Loucy (cell line): ENCODE results near the gene DNAJB6.

ENCODE experiments used
- CTCF ChIP-seq: fragments of 200-600 bp; sonication (generic); conservative IDR thresholded peaks from 2 replicates; pipeline ENCODE4 v1.5.1; 2014; ENCODE audit warnings: mild to moderate bottlenecking, antibody characterized with exemption, low read length
- EZH2phosphoT487 ChIP-seq: fragments of 200-600 bp; IDR thresholded peaks from 2 replicates; pipeline ENCODE4 v1.6.1; 2018; ENCODE audit warnings: antibody characterized with exemption, mild to moderate bottlenecking, moderate library complexity, borderline replicate concordance

DNA sequence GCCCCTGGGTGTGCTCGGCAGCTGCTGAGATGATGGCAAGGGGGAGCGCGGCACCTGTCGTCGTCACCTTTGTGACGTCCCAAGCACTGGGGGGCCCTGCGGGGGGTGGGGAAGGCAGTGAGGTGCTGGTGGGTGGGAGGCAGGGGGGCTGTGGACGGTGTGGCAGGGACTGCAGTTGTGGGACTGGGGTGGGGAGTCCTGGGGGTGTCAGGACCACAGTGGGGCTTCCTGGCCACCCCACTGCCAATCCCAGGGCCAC lies 82.2 kb downstream of the DNAJB6 start:
- TF ChIP-seq CTCF (no peak), EZH2phosphoT487 (no peak)
